Gastroesophageal sphincter (tissue), 3 donors: Measurements from ENCODE around the gene FAM219A.

Source experiments
- POLR2A ChIP-seq, 2 donors: fragments of 450-650 bp; IDR thresholded peaks; one replicate each; pipeline ENCODE4 v1.6.1; 2017; ENCODE audit warnings: antibody characterized with exemption in 2 of 2, mild to moderate bottlenecking in 2 of 2, moderate library complexity in 1 of 2
- TF ChIP-seq, protein P1 (sequence below), 4 experiments: fragments of 200-600 bp in 2 of 4; fragments of 450-650 bp in 2 of 4; sonication (generic) in 1 of 4; IDR thresholded peaks; one replicate each; pipeline ENCODE4 v1.5.1; 2017 to 2019; ENCODE audit warnings: antibody characterized with exemption in 4 of 4, mild to moderate bottlenecking in 2 of 4, moderate library complexity in 2 of 4

DNA sequence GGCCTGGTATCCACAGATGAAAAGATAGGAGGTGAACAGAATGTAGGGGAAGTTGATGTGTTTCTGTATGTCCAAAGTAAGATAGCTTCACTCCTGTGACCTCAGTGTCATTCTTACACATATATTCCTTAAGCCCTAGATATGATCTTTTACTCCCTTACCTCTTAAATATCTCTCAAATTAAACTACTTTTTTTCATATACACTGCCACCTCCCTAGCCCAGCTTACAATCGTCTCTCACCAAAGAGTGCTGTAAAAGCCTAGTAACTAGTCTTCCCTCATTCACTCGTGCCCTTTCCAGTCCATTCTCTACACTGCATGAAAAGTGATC, 5.5 kb upstream of the FAM219A start:
- TF ChIP-seq, protein P1, sequence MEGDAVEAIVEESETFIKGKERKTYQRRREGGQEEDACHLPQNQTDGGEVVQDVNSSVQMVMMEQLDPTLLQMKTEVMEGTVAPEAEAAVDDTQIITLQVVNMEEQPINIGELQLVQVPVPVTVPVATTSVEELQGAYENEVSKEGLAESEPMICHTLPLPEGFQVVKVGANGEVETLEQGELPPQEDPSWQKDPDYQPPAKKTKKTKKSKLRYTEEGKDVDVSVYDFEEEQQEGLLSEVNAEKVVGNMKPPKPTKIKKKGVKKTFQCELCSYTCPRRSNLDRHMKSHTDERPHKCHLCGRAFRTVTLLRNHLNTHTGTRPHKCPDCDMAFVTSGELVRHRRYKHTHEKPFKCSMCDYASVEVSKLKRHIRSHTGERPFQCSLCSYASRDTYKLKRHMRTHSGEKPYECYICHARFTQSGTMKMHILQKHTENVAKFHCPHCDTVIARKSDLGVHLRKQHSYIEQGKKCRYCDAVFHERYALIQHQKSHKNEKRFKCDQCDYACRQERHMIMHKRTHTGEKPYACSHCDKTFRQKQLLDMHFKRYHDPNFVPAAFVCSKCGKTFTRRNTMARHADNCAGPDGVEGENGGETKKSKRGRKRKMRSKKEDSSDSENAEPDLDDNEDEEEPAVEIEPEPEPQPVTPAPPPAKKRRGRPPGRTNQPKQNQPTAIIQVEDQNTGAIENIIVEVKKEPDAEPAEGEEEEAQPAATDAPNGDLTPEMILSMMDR (IDR thresholded peaks at IDR 0.05): no peak
- no peak for TF ChIP-seq POLR2A (IDR thresholded peaks at IDR 0.05)
